SK-N-SH (cell line): ENCODE results near the gene GABRB1. TPM values are rescaled to one million over a fixed set of nuclear protein-coding genes. Genes with fewer than 3 reads are reported as not detected.

Source experiments
- CTCF ChIA-PET: fragments of 300-600, 350-600 bp; formaldehyde crosslinking; extraction: SDS; loops from one replicate; lab custom pipeline; 2021; lab: Yijun Ruan, JAX
- POLR2A ChIA-PET: fragments of 350-600 bp; sonication (Branson Sonifier 250); formaldehyde crosslinking; extraction: SDS; loops from one replicate; lab custom pipeline; 2020; ENCODE audit warnings: antibody characterized with exemption, inconsistent platforms; lab: Yijun Ruan, JAX
- DNase-seq: peaks from one replicate; pipeline ENCODE4 v3.0.0; 2012
- H2AFZ ChIP-seq: fragments of 200-600 bp; sonication (generic); 2 replicates; pipeline ENCODE4 v1.8.1; 2016; ENCODE audit warnings: antibody characterized with exemption, mild to moderate bottlenecking, low read depth
- H3F3A ChIP-seq: fragments of 200-600 bp; sonication (generic); replicated peaks from 2 replicates; pipeline ENCODE3; 2016; ENCODE audit warnings: antibody characterized with exemption, mild to moderate bottlenecking; ENCODE audit not compliant: insufficient read depth
- H3K27ac ChIP-seq, 2 experiments: fragments of 200-500 bp in 1 of 2; fragments of 200-600 bp in 1 of 2; sonication (Bioruptor generic) in 1 of 2; sonication (generic), shearing (Covaris generic) in 1 of 2; 2 replicates each; pipeline versions ENCODE4 v1.5.1 to v1.6.1; 2014 to 2016; ENCODE audit warnings: low read depth in 2 of 2, inconsistent platforms in 1 of 2, low read length in 1 of 2, mild to moderate bottlenecking in 1 of 2, mixed read lengths in 1 of 2
- H3K27me3 ChIP-seq: fragments of 200-600 bp; sonication (generic), shearing (Covaris generic); 2 replicates; pipeline ENCODE4 v1.6.1; 2016; ENCODE audit warnings: mixed run types; ENCODE audit not compliant: insufficient read depth
- H3K36me3 ChIP-seq, 2 experiments: fragments of 200-500 bp in 1 of 2; fragments of 200-600 bp in 1 of 2; sonication (Bioruptor generic) in 1 of 2; sonication (generic) in 1 of 2; replicated peaks in 1 of 2; 2 replicates each; pipeline versions ENCODE3 to v1.5.1; 2014 to 2016; ENCODE audit warnings: low read length in 1 of 2, mild to moderate bottlenecking in 1 of 2; ENCODE audit not compliant: insufficient read depth in 2 of 2, control insufficient read depth in 1 of 2
- H3K4me1 ChIP-seq, 2 experiments: fragments of 200-500 bp in 1 of 2; fragments of 200-600 bp in 1 of 2; sonication (Bioruptor generic) in 1 of 2; sonication (generic), shearing (Covaris generic) in 1 of 2; 2 replicates each; pipeline versions ENCODE4 v1.5.1 to v1.6.1; 2014 to 2016; ENCODE audit warnings: low read depth in 1 of 2, low read length in 1 of 2, mixed run types in 1 of 2; ENCODE audit not compliant: insufficient read depth in 2 of 2, control insufficient read depth in 1 of 2
- H3K4me2 ChIP-seq: fragments of 200-600 bp; sonication (generic), shearing (Covaris generic); 2 replicates; pipeline ENCODE4 v1.6.1; 2017; ENCODE audit warnings: mixed run types
- H3K4me3 ChIP-seq, 2 experiments: fragments of 200-500 bp in 1 of 2; fragments of 200-600 bp in 1 of 2; sonication (Bioruptor generic) in 1 of 2; sonication (generic), shearing (Covaris generic) in 1 of 2; 2 replicates each; pipeline versions ENCODE4 v1.5.1 to v1.8.1; 2014 to 2016; ENCODE audit warnings: low read depth in 2 of 2, inconsistent platforms in 1 of 2, low read length in 1 of 2, mild to moderate bottlenecking in 1 of 2, mixed read lengths in 1 of 2, moderate library complexity in 1 of 2
- H3K79me2 ChIP-seq: fragments of 200-600 bp; sonication (generic); 2 replicates; pipeline ENCODE4 v1.8.1; 2017; ENCODE audit warnings: mild to moderate bottlenecking; ENCODE audit not compliant: insufficient read depth
- H3K9ac ChIP-seq: fragments of 200-600 bp; sonication (generic); 2 replicates; pipeline ENCODE4 v1.6.1; 2017; ENCODE audit warnings: mixed run types
- H3K9me2 ChIP-seq: fragments of 200-600 bp; sonication (generic); 2 replicates; pipeline ENCODE4 v1.6.1; 2017; ENCODE audit warnings: mixed run types
- H3K9me3 ChIP-seq: fragments of 200-600 bp; sonication (generic); 2 replicates; pipeline ENCODE4 v1.6.1; 2017; ENCODE audit warnings: mixed run types, mild to moderate bottlenecking, moderate library complexity
- H4K20me1 ChIP-seq: fragments of 200-600 bp; sonication (generic); 2 replicates; pipeline ENCODE4 v1.6.1; 2017; ENCODE audit warnings: mild to moderate bottlenecking, mixed run types; ENCODE audit not compliant: insufficient read depth
- ELF1 ChIP-seq: IDR thresholded peaks from 2 replicates; pipeline ENCODE4 v1.4.0; 2012
- EP300 ChIP-seq, 2 experiments: IDR thresholded peaks; 2 replicates each; pipeline versions ENCODE4 v1.4.0 to v1.6.1; 2012; ENCODE audit warnings: borderline replicate concordance in 1 of 2, low read depth in 1 of 2, low read length in 1 of 2
- MXI1 ChIP-seq: IDR thresholded peaks from 2 replicates; pipeline ENCODE4 v1.6.1; 2012; ENCODE audit warnings: mild to moderate bottlenecking, low read depth, low read length, improper control_type of control experiment
- NFIC ChIP-seq: IDR thresholded peaks from 2 replicates; pipeline ENCODE4 v1.4.0; 2012; ENCODE audit warnings: borderline replicate concordance
- NRF1 ChIP-seq: IDR thresholded peaks from 2 replicates; pipeline ENCODE4 v1.6.1; 2012; ENCODE audit warnings: low read depth, mild to moderate bottlenecking, low read length
- PBX3 ChIP-seq: IDR thresholded peaks from 2 replicates; pipeline ENCODE4; 2012
- RAD21 ChIP-seq: IDR thresholded peaks from 2 replicates; pipeline ENCODE4 v1.6.1; 2012; ENCODE audit warnings: mild to moderate bottlenecking, low read length
- RCOR1 ChIP-seq: fragments of 150-350 bp; IDR thresholded peaks from 2 replicates; pipeline ENCODE4 v1.6.1; 2017; ENCODE audit warnings: antibody characterized with exemption, low read length
- RFX5 ChIP-seq: IDR thresholded peaks from 2 replicates; pipeline ENCODE4 v1.6.1; 2012; ENCODE audit warnings: mild to moderate bottlenecking, improper control_type of control experiment, low read length
- SIN3A ChIP-seq: IDR thresholded peaks from 2 replicates; pipeline ENCODE4 v1.6.1; 2012; ENCODE audit warnings: low read depth, mild to moderate bottlenecking, low read length, moderate library complexity, borderline replicate concordance
- SMC3 ChIP-seq: IDR thresholded peaks from 2 replicates; pipeline ENCODE4 v1.6.1; 2012; ENCODE audit warnings: low read depth, low read length, improper control_type of control experiment
- YY1 ChIP-seq: IDR thresholded peaks from 2 replicates; pipeline ENCODE4 v1.4.0; 2012; ENCODE audit warnings: low read depth, mild to moderate bottlenecking
- WGBS: methylation state at CpG from one replicate; pipeline ENCODE4 v1.1.6; 2017; ENCODE audit warnings: low lambda C conversion rate; 5-methylcytosine and 5-hydroxymethylcytosine counted together
- polyA plus RNA-seq, 3 experiments: library from polyadenylated mRNA; depleted of rRNA; stranded (reverse); fragments of >200 nt; gene quantifications; 2 replicates each; pipeline ENCODE4 v1.2.3, GENCODE V29; 2012
- TF ChIP-seq, protein P1 (sequence below): fragments of 150-350 bp; IDR thresholded peaks from 2 replicates; pipeline ENCODE4 v1.6.1; 2017; ENCODE audit warnings: antibody characterized with exemption, low read length, low read depth, borderline replicate concordance
- TF ChIP-seq, protein P2 (sequence below): IDR thresholded peaks from 2 replicates; pipeline ENCODE4 v1.6.1; 2012; ENCODE audit warnings: mild to moderate bottlenecking, low read depth, low read length, moderate library complexity

Gene GABRB1
- polyA plus RNA-seq, 1 of the 3 experiments (the other 2 are of a cell fraction) = not detected

- Histone ChIP-seq H3K4me2 (no peak overlapping the region), H3K9ac (no peak overlapping the region), H3K9me2 (no peaks in the 10 kb centered on the region), H3K36me3 (no peaks in the 10 kb centered on the region), H3F3A (peaks cover 4% of the 10 kb centered on the region), H3K4me3 (no peak overlapping the region), H3K9me3 (no peaks in the 10 kb centered on the region), H3K27ac (no peak overlapping the region)
- 71% methylated on average over 4 of the region's 4 CpGs for WGBS
- DNase-seq = no peak
- no peak for TF ChIP-seq EP300 (IDR thresholded peaks at IDR 0.05; ENCODE audit: borderline replicate concordance in 1 of 2, low read depth in 1 of 2, low read length in 1 of 2)
- TF ChIP-seq NRF1 = no peak
- no peak for TF ChIP-seq YY1
- TF ChIP-seq NFIC = no peak
- TF ChIP-seq, protein P1, sequence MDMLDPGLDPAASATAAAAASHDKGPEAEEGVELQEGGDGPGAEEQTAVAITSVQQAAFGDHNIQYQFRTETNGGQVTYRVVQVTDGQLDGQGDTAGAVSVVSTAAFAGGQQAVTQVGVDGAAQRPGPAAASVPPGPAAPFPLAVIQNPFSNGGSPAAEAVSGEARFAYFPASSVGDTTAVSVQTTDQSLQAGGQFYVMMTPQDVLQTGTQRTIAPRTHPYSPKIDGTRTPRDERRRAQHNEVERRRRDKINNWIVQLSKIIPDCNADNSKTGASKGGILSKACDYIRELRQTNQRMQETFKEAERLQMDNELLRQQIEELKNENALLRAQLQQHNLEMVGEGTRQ = no peak
- no peak for TF ChIP-seq PBX3
- TF ChIP-seq SMC3 = no peak
- no peak for TF ChIP-seq RFX5
- TF ChIP-seq RAD21 = no peak
- no peak for TF ChIP-seq ELF1
- TF ChIP-seq, protein P2, sequence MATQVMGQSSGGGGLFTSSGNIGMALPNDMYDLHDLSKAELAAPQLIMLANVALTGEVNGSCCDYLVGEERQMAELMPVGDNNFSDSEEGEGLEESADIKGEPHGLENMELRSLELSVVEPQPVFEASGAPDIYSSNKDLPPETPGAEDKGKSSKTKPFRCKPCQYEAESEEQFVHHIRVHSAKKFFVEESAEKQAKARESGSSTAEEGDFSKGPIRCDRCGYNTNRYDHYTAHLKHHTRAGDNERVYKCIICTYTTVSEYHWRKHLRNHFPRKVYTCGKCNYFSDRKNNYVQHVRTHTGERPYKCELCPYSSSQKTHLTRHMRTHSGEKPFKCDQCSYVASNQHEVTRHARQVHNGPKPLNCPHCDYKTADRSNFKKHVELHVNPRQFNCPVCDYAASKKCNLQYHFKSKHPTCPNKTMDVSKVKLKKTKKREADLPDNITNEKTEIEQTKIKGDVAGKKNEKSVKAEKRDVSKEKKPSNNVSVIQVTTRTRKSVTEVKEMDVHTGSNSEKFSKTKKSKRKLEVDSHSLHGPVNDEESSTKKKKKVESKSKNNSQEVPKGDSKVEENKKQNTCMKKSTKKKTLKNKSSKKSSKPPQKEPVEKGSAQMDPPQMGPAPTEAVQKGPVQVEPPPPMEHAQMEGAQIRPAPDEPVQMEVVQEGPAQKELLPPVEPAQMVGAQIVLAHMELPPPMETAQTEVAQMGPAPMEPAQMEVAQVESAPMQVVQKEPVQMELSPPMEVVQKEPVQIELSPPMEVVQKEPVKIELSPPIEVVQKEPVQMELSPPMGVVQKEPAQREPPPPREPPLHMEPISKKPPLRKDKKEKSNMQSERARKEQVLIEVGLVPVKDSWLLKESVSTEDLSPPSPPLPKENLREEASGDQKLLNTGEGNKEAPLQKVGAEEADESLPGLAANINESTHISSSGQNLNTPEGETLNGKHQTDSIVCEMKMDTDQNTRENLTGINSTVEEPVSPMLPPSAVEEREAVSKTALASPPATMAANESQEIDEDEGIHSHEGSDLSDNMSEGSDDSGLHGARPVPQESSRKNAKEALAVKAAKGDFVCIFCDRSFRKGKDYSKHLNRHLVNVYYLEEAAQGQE = no peak
- TF ChIP-seq MXI1 = no peak
- no peak for TF ChIP-seq RCOR1
- TF ChIP-seq SIN3A = no peak
- TF ChIP-seq, all 33 proteins: peak for 0
- H3K27me3 ChIP-seq = no peaks in the 10 kb centered on the region
- H3K4me1 ChIP-seq = peaks cover 0 to 19% of the 10 kb centered on the region in 2 experiments; a peak in 2 of 4 replicates
- H4K20me1 ChIP-seq = no peaks in the 10 kb centered on the region
- H3K79me2 ChIP-seq = no peaks in the 10 kb centered on the region
- peak overlapping the region; percentile 29; the same call in 1 of the 2 replicates for H2AFZ ChIP-seq
- POLR2A ChIA-PET = no interaction called here
- CTCF ChIA-PET = interaction anchor here (0.9 to 1.7 kb wide), 3 partner anchors 8 to 39 kb away, joined by 3 to 5 read pairs (median 4); no protein-coding TSS in a partner anchor
Observed at GRCh38 chr4:47471064-47471463, 439.7 kb downstream of the GABRB1 start.
